Panc1 (cell line): ENCODE data around the gene WDFY2. TPM values are rescaled to one million over a fixed set of nuclear protein-coding genes. Genes with fewer than 3 reads are reported as not detected.

Source experiments
- microRNA-seq: library from miRNA; unstranded; fragments of <30 nt; microRNA quantifications from one replicate; pipeline ENCODE4 v1.1.0, GENCODE V29; 2020; ENCODE audit not compliant: unreplicated experiment
- total RNA-seq: library from RNA; stranded (reverse); gene quantifications from one replicate; pipeline ENCODE4 v1.2.1, GENCODE V29; 2021; ENCODE audit not compliant: unreplicated experiment

The WDFY2 gene
- total RNA-seq, 1 experiment from 2014 or later: 7.8 TPM

Small RNAs within 50 kb of the gene (microRNA-seq; reads per million reads assigned to microRNA genes)
- not detected for gene MIR4703

Other genes starting within 250 kb of the WDFY2 start
- not detected for gene SERPINE3, start 244.8 kb upstream of the WDFY2 start, total RNA-seq
- gene INTS6, start 131.4 kb upstream of the WDFY2 start, total RNA-seq: 33.2 TPM
- 10.7 TPM for gene DHRS12, start 219.7 kb downstream of the WDFY2 start, total RNA-seq